B cell (primary cell): Measurements from ENCODE around the gene SLC40A1.

Experiments
- CTCF ChIP-seq: fragments of 200-600 bp; IDR thresholded peaks from one replicate; pipeline ENCODE4 v1.8.0; 2022; ENCODE audit warnings: antibody characterized with exemption, mild to moderate bottlenecking
- EZH2 ChIP-seq: IDR thresholded peaks from 2 replicates; pipeline ENCODE4 v1.6.1; 2012; ENCODE audit warnings: borderline replicate concordance, low read depth, mild to moderate bottlenecking, moderate library complexity, low read length; ENCODE audit not compliant: insufficient read depth, poor library complexity, severe bottlenecking

- TF ChIP-seq CTCF, result no peak
- no peak for TF ChIP-seq EZH2
Observed at GRCh38 chr2:189629531-189630453, 49.2 kb upstream of the SLC40A1 start.
